Gastrocnemius medialis (tissue), 4 donors: ENCODE measurements around the gene SPEN.

Source experiments
- CTCF ChIP-seq, 5 experiments: fragments of 450-650 bp in 3 of 5; fragments of 200-600 bp in 2 of 5; sonication (generic) in 2 of 5; IDR thresholded peaks in 4 of 5; conservative IDR thresholded peaks in 1 of 5; 1 replicate in 4 of 5; 2 replicates in 1 of 5; pipeline ENCODE4 v1.5.1; 2016 to 2019; ENCODE audit warnings: antibody characterized with exemption in 5 of 5, mild to moderate bottlenecking in 3 of 5, moderate library complexity in 3 of 5
- POLR2A ChIP-seq, 2 donors: fragments of 450-650 bp; IDR thresholded peaks; one replicate each; pipeline ENCODE4 v1.6.1; 2017; ENCODE audit warnings: antibody characterized with exemption in 2 of 2, mild to moderate bottlenecking in 2 of 2, moderate library complexity in 2 of 2

DNA sequence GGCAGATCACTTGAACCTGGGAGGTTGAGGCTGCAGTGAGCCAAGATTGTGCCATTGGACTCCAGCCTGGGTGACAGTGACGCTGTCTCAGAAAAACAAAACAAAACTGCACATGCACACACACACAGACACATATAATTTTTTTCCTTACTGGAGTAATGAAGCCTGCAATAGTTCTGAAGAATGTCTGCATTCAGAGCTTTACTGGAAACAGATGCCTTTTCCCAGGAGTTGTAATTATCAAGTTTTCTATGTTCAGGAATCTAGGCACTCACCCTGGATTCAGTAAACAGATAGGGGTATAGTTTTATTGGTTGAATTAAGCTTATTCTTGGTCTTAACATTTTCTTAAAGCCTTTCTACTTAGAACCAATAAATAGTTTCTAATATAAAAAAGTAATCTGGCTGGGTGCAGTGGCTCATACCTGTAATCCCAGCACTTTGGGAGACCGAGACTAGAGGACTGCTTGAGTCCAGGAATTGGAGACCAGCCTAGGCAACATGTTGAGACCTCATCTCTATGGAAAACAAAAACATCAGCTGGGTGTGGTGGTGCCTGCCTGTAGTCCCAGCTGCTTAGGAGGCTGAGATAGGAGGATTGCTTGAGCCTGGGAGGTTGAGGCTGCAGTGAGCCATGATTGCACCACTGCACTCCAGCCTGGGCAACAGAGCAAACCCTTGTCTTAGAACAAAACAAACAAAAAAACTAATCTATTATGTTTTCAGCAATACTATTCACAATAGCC, 15.8 kb downstream of the SPEN start:
- no peak for TF ChIP-seq CTCF (IDR thresholded peaks at IDR 0.05 in 4 of 5, conservative IDR thresholded peaks at IDR 0.05 in 1 of 5)
- TF ChIP-seq POLR2A (IDR thresholded peaks at IDR 0.05), result no peak
